GM21786 (cell line): Measurements from ENCODE around the gene LANCL2.
"Not testable (repeated sequence)": the region's sequence is repeated elsewhere in the genome, so short reads cannot be mapped to it uniquely, and the experiment has no call there.

Source experiments
- ATAC-seq: cut with Tn5 transposase; IDR thresholded peaks from one replicate; pipeline ENCODE4 v1.9.1; 2021; ENCODE audit not compliant: unreplicated experiment

LANCL2 gene

GRCh38 chr7:55469271-55469681 lies 104.1 kb downstream of the LANCL2 start:
- no peak for ATAC-seq

- no peak for ATAC-seq
Measured at GRCh38 chr7:55469721-55470120, 104.6 kb downstream of the LANCL2 start.

GRCh38 chr7:55470261-55470660 lies 105.1 kb downstream of the LANCL2 start:
- no peak for ATAC-seq

GRCh38 chr7:55471594-55471993 lies 106.5 kb downstream of the LANCL2 start:
- not testable (repeated sequence) for ATAC-seq

- not testable (repeated sequence) for ATAC-seq
Measured at GRCh38 chr7:55472406-55472805, 107.3 kb downstream of the LANCL2 start.

- no peak for ATAC-seq
Measured at GRCh38 chr7:55472928-55473725, 108.0 kb downstream of the LANCL2 start.

- ATAC-seq = no peak
Measured at GRCh38 chr7:55473932-55474331, 108.8 kb downstream of the LANCL2 start.

- ATAC-seq = no peak
Measured at GRCh38 chr7:55474944-55475854, 110.1 kb downstream of the LANCL2 start.

- no peak for ATAC-seq
Measured at GRCh38 chr7:55475855-55476803, 111.0 kb downstream of the LANCL2 start.

GRCh38 chr7:55476852-55477780 lies 112.0 kb downstream of the LANCL2 start:
- ATAC-seq = no peak

GRCh38 chr7:55477781-55478374 lies 112.7 kb downstream of the LANCL2 start:
- no peak for ATAC-seq

GRCh38 chr7:55478700-55479099 lies 113.6 kb downstream of the LANCL2 start:
- ATAC-seq = no peak

GRCh38 chr7:55481155-55481554 lies 116.0 kb downstream of the LANCL2 start:
- no peak for ATAC-seq

- ATAC-seq = no peak
Measured at GRCh38 chr7:55483046-55483445, 117.9 kb downstream of the LANCL2 start.
